ENCODE data around the gene RNF166.

- TF ChIP-seq CTCF (IDR thresholded peaks at IDR 0.05) (no peak), POLR2A (IDR thresholded peaks at IDR 0.05) (no peak)
Observed at GRCh38 chr16:88752386-88753002, 46.3 kb upstream of the RNF166 start.
